ENCODE measurements around the gene MAPKBP1.

The MAPKBP1 gene

GRCh38 chr15:41840673-41841072 is 66.4 kb downstream of the MAPKBP1 start:
- H3K4me1 ChIP-seq, result peaks cover 74% of the 10 kb centered on the region
- TF ChIP-seq Cebpa-rat (IDR thresholded peaks at IDR 0.05), result no peak
- H3K4me3 ChIP-seq, result no peak overlapping the region
- H4K20me1 ChIP-seq, result peaks cover 23% of the 10 kb centered on the region; the same call in 1 of the 2 replicates
- H3K27ac ChIP-seq, result 0 out of 2 replicates have a peak overlapping the region, but pooled peaks have one; percentile 53
- peaks cover 48% of the 10 kb centered on the region for H3K36me3 ChIP-seq
- H3K4me2 ChIP-seq, result peak overlapping the region; percentile 73
- H3K27me3 ChIP-seq, result no peaks in the 10 kb centered on the region
- H3K9ac ChIP-seq, result peak overlapping the region; percentile 23; the same call in 1 of the 2 replicates
- H3K9me3 ChIP-seq, result no peaks in the 10 kb centered on the region

- peaks cover 53% of the 10 kb centered on the region for H3K36me3 ChIP-seq
- H3K9ac ChIP-seq, result peak overlapping the region; percentile 23; the same call in 1 of the 2 replicates
Observed at GRCh38 chr15:41841131-41841530, 66.8 kb downstream of the MAPKBP1 start.

GRCh38 chr15:41842229-41842628 is 67.9 kb downstream of the MAPKBP1 start:
- peaks cover 9% of the 10 kb centered on the region; the same call in 1 of the 2 replicates for H4K20me1 ChIP-seq
- no peak overlapping the region for H3K4me3 ChIP-seq
- peak overlapping the region; percentile 73 for H3K4me2 ChIP-seq
- H3K27me3 ChIP-seq, result no peaks in the 10 kb centered on the region
- no peak for TF ChIP-seq Cebpa-rat (IDR thresholded peaks at IDR 0.05)
- no peak overlapping the region for H3K9ac ChIP-seq
- peaks cover 58% of the 10 kb centered on the region for H3K4me1 ChIP-seq
- peaks cover 60% of the 10 kb centered on the region for H3K36me3 ChIP-seq
- no peaks in the 10 kb centered on the region for H3K9me3 ChIP-seq
- H3K27ac ChIP-seq, result peak overlapping the region; percentile 53; the same call in 1 of the 2 replicates

More at GRCh38 chr15:41841131-41841530, 66.8 kb downstream of the MAPKBP1 start:
- Histone ChIP-seq H3K4me3 (no peak overlapping the region), H3K9me3 (no peaks in the 10 kb centered on the region), H3K27ac (peak overlapping the region; percentile 53; the same call in 1 of the 2 replicates), H3K27me3 (no peaks in the 10 kb centered on the region), H3K4me2 (peak overlapping the region; percentile 73), H3K4me1 (peaks cover 69% of the 10 kb centered on the region), H4K20me1 (peaks cover 19% of the 10 kb centered on the region; the same call in 1 of the 2 replicates)
- TF ChIP-seq Cebpa-rat (IDR thresholded peaks at IDR 0.05), result no peak

GRCh38 chr15:41843571-41843970 is 69.3 kb downstream of the MAPKBP1 start:
- no peaks in the 10 kb centered on the region for H3K27me3 ChIP-seq
- peak overlapping the region; percentile 44 for H3K4me2 ChIP-seq
- no peak overlapping the region for H3K9ac ChIP-seq
- no peak overlapping the region for H3K4me3 ChIP-seq
- peak overlapping the region; percentile 22; the same call in 1 of the 2 replicates for H3K27ac ChIP-seq
- no peaks in the 10 kb centered on the region for H3K9me3 ChIP-seq
- peaks cover 45% of the 10 kb centered on the region for H3K4me1 ChIP-seq
- TF ChIP-seq Cebpa-rat (IDR thresholded peaks at IDR 0.05), result no peak
- peaks cover 9% of the 10 kb centered on the region; the same call in 1 of the 2 replicates for H4K20me1 ChIP-seq
- H3K36me3 ChIP-seq, result peaks cover 62% of the 10 kb centered on the region

- Histone ChIP-seq H3K27ac (no peak overlapping the region), H3K36me3 (peaks cover 70% of the 10 kb centered on the region), H4K20me1 (peaks cover 6% of the 10 kb centered on the region; the same call in 1 of the 2 replicates), H3K27me3 (no peaks in the 10 kb centered on the region), H3K4me2 (no peak overlapping the region), H3K4me3 (no peak overlapping the region), H3K9ac (no peak overlapping the region), H3K4me1 (peaks cover 37% of the 10 kb centered on the region), H3K9me3 (no peaks in the 10 kb centered on the region)
- no peak for TF ChIP-seq Cebpa-rat (IDR thresholded peaks at IDR 0.05)
Observed at GRCh38 chr15:41844814-41845213, 70.5 kb downstream of the MAPKBP1 start.

DNA sequence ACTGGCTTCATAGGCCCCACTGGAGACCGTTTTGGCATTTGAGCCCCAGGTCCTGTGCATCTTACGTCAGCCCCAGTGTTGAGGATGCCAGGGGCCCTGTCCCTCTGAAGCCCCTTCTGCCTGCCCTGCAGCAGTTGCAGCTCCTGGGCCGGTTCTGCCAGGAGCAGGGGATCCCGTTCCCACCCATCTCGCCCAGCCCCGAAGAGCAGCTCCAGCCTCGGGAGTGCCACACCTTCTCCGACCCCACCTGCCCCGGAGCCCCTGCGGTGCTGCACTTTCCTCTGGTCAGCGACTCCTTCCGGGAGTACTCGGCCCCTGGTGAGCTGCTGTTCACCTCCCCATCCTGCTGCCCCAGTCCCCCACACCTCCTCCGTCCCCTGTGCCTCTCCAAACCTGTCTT is 72.9 kb downstream of the MAPKBP1 start:
- H3K4me1 ChIP-seq, result peaks cover 27% of the 10 kb centered on the region
- H4K20me1 ChIP-seq, result peaks cover 6% of the 10 kb centered on the region; the same call in 1 of the 2 replicates
- no peak overlapping the region for H3K27ac ChIP-seq
- H3K36me3 ChIP-seq, result peaks cover 62% of the 10 kb centered on the region
- no peaks in the 10 kb centered on the region for H3K9me3 ChIP-seq
- H3K4me3 ChIP-seq, result no peak overlapping the region
- H3K4me2 ChIP-seq, result no peak overlapping the region
- no peak for TF ChIP-seq Cebpa-rat (IDR thresholded peaks at IDR 0.05)
- H3K9ac ChIP-seq, result no peak overlapping the region
- H3K27me3 ChIP-seq, result peaks cover 8% of the 10 kb centered on the region

DNA sequence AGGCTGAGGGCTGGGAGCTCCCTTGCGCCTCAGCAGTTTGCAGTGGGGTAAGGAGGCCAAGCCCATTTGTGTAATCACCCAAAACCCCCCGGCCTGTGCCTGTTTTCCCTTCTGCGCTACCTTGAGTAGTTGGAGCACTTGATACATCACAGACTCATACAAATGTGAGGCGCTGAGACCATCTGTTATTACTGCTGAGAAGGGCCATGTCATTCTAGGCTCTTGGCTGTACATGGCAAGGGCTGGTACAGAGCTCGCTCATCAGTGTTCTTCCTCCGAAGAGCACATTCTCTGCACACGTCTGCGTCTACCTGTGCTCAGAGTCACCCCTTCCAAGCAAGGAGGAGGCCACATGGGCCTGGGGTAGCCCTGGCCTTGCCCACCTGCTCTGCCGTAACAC is 73.7 kb downstream of the MAPKBP1 start:
- peaks cover 6% of the 10 kb centered on the region; the same call in 1 of the 2 replicates for H4K20me1 ChIP-seq
- no peak overlapping the region for H3K9ac ChIP-seq
- H3K9me3 ChIP-seq, result no peaks in the 10 kb centered on the region
- no peak overlapping the region for H3K4me2 ChIP-seq
- peaks cover 8% of the 10 kb centered on the region for H3K27me3 ChIP-seq
- H3K4me1 ChIP-seq, result peaks cover 22% of the 10 kb centered on the region
- no peak overlapping the region for H3K4me3 ChIP-seq
- no peak overlapping the region for H3K27ac ChIP-seq
- peaks cover 62% of the 10 kb centered on the region for H3K36me3 ChIP-seq
- TF ChIP-seq Cebpa-rat (IDR thresholded peaks at IDR 0.05), result no peak

DNA sequence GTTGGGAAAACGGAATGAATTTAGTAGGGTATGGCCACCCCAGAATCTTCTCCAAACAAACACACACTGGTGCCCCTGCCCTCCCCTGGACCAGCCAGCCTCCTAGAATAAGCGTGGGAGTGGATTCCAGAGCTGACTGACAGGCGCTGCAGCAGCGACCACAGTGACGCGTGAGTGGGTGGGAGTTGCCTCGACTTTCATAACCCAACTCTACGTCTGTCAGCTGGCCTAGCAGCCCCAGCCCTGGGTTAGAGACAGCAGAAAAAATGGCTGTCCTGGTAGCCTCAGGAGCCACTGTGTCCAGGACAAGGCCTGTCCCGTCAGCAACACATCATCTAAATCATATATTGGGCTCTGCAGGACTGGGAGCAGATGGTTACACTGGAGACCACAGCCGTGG is 74.3 kb downstream of the MAPKBP1 start:
- H3K9me3 ChIP-seq, result no peaks in the 10 kb centered on the region
- no peak overlapping the region for H3K27ac ChIP-seq
- no peak overlapping the region for H3K9ac ChIP-seq
- peaks cover 16% of the 10 kb centered on the region for H3K4me1 ChIP-seq
- no peak for TF ChIP-seq Cebpa-rat (IDR thresholded peaks at IDR 0.05)
- H4K20me1 ChIP-seq, result peaks cover 6% of the 10 kb centered on the region; the same call in 1 of the 2 replicates
- H3K4me3 ChIP-seq, result no peak overlapping the region
- H3K27me3 ChIP-seq, result peaks cover 8% of the 10 kb centered on the region
- H3K4me2 ChIP-seq, result no peak overlapping the region
- peaks cover 57% of the 10 kb centered on the region for H3K36me3 ChIP-seq

DNA sequence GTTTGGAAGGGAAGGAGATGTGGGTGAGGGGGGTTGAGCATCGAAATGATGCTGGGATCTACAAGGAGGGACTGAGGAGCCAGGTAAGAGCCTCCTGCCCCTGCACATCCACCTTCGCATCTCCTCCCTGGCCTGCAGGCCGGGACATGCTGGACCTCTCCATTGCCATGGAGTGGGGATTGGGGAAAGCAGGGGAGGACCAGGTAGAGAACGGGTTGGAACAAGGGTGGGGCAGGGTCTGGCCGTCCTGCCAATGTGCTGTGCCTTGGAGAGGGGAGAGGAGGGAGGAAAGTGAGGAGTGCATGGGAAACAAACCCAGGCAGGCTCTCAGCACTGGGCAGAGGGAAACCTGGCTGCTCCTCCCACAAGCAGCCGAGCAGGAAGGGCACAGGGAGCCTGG is 74.9 kb downstream of the MAPKBP1 start:
- no peak overlapping the region for H3K4me3 ChIP-seq
- H3K36me3 ChIP-seq, result peaks cover 52% of the 10 kb centered on the region
- peaks cover 14% of the 10 kb centered on the region for H3K4me1 ChIP-seq
- H3K4me2 ChIP-seq, result no peak overlapping the region
- no peaks in the 10 kb centered on the region for H3K9me3 ChIP-seq
- no peak overlapping the region for H3K9ac ChIP-seq
- peaks cover 8% of the 10 kb centered on the region for H3K27me3 ChIP-seq
- no peak overlapping the region for H3K27ac ChIP-seq
- peaks cover 6% of the 10 kb centered on the region; the same call in 1 of the 2 replicates for H4K20me1 ChIP-seq
- TF ChIP-seq Cebpa-rat (IDR thresholded peaks at IDR 0.05), result no peak

GRCh38 chr15:41849861-41850260 is 75.6 kb downstream of the MAPKBP1 start:
- no peak for TF ChIP-seq Cebpa-rat (IDR thresholded peaks at IDR 0.05)
- Histone ChIP-seq H3K27me3 (peaks cover 8% of the 10 kb centered on the region), H3K4me1 (peaks cover 17% of the 10 kb centered on the region), H3K4me3 (no peak overlapping the region), H3K4me2 (peak overlapping the region; percentile 63; the same call in 1 of the 2 replicates), H3K27ac (no peak overlapping the region), H3K36me3 (peaks cover 45% of the 10 kb centered on the region), H3K9ac (no peak overlapping the region), H4K20me1 (peaks cover 6% of the 10 kb centered on the region; the same call in 1 of the 2 replicates), H3K9me3 (no peaks in the 10 kb centered on the region)

Measured in BLaER1 (cell line).